ENCODE results near the gene USP10.

- TF ChIP-seq CTCF (conservative IDR thresholded peaks at IDR 0.05) (no peak), ZFX (IDR thresholded peaks at IDR 0.05) (no peak)
Observed at GRCh38 chr16:84821179-84821578, 121.4 kb downstream of the USP10 start.

All from C4-2B (cell line).